SK-N-SH (cell line): ENCODE results near the gene RTCA. TPM values are rescaled to one million over a fixed set of nuclear protein-coding genes. Genes with fewer than 3 reads are reported as not detected.

Source experiments
- CTCF ChIA-PET: fragments of 300-600, 350-600 bp; formaldehyde crosslinking; extraction: SDS; loops from one replicate; lab custom pipeline; 2021; lab: Yijun Ruan, JAX
- POLR2A ChIA-PET: fragments of 350-600 bp; sonication (Branson Sonifier 250); formaldehyde crosslinking; extraction: SDS; loops from one replicate; lab custom pipeline; 2020; ENCODE audit warnings: antibody characterized with exemption, inconsistent platforms; lab: Yijun Ruan, JAX
- DNase-seq: peaks from one replicate; pipeline ENCODE4 v3.0.0; 2012
- H2AFZ ChIP-seq: fragments of 200-600 bp; sonication (generic); 2 replicates; pipeline ENCODE4 v1.8.1; 2016; ENCODE audit warnings: antibody characterized with exemption, mild to moderate bottlenecking, low read depth
- H3F3A ChIP-seq: fragments of 200-600 bp; sonication (generic); replicated peaks from 2 replicates; pipeline ENCODE3; 2016; ENCODE audit warnings: antibody characterized with exemption, mild to moderate bottlenecking; ENCODE audit not compliant: insufficient read depth
- H3K27ac ChIP-seq, 2 experiments: fragments of 200-500 bp in 1 of 2; fragments of 200-600 bp in 1 of 2; sonication (Bioruptor generic) in 1 of 2; sonication (generic), shearing (Covaris generic) in 1 of 2; 2 replicates each; pipeline versions ENCODE4 v1.5.1 to v1.6.1; 2014 to 2016; ENCODE audit warnings: low read depth in 2 of 2, inconsistent platforms in 1 of 2, low read length in 1 of 2, mild to moderate bottlenecking in 1 of 2, mixed read lengths in 1 of 2
- H3K27me3 ChIP-seq: fragments of 200-600 bp; sonication (generic), shearing (Covaris generic); 2 replicates; pipeline ENCODE4 v1.6.1; 2016; ENCODE audit warnings: mixed run types; ENCODE audit not compliant: insufficient read depth
- H3K36me3 ChIP-seq, 2 experiments: fragments of 200-500 bp in 1 of 2; fragments of 200-600 bp in 1 of 2; sonication (Bioruptor generic) in 1 of 2; sonication (generic) in 1 of 2; replicated peaks in 1 of 2; 2 replicates each; pipeline versions ENCODE3 to v1.5.1; 2014 to 2016; ENCODE audit warnings: low read length in 1 of 2, mild to moderate bottlenecking in 1 of 2; ENCODE audit not compliant: insufficient read depth in 2 of 2, control insufficient read depth in 1 of 2
- H3K4me1 ChIP-seq, 2 experiments: fragments of 200-500 bp in 1 of 2; fragments of 200-600 bp in 1 of 2; sonication (Bioruptor generic) in 1 of 2; sonication (generic), shearing (Covaris generic) in 1 of 2; 2 replicates each; pipeline versions ENCODE4 v1.5.1 to v1.6.1; 2014 to 2016; ENCODE audit warnings: low read depth in 1 of 2, low read length in 1 of 2, mixed run types in 1 of 2; ENCODE audit not compliant: insufficient read depth in 2 of 2, control insufficient read depth in 1 of 2
- H3K4me2 ChIP-seq: fragments of 200-600 bp; sonication (generic), shearing (Covaris generic); 2 replicates; pipeline ENCODE4 v1.6.1; 2017; ENCODE audit warnings: mixed run types
- H3K4me3 ChIP-seq, 2 experiments: fragments of 200-500 bp in 1 of 2; fragments of 200-600 bp in 1 of 2; sonication (Bioruptor generic) in 1 of 2; sonication (generic), shearing (Covaris generic) in 1 of 2; 2 replicates each; pipeline versions ENCODE4 v1.5.1 to v1.8.1; 2014 to 2016; ENCODE audit warnings: low read depth in 2 of 2, inconsistent platforms in 1 of 2, low read length in 1 of 2, mild to moderate bottlenecking in 1 of 2, mixed read lengths in 1 of 2, moderate library complexity in 1 of 2
- H3K79me2 ChIP-seq: fragments of 200-600 bp; sonication (generic); 2 replicates; pipeline ENCODE4 v1.8.1; 2017; ENCODE audit warnings: mild to moderate bottlenecking; ENCODE audit not compliant: insufficient read depth
- H3K9ac ChIP-seq: fragments of 200-600 bp; sonication (generic); 2 replicates; pipeline ENCODE4 v1.6.1; 2017; ENCODE audit warnings: mixed run types
- H3K9me2 ChIP-seq: fragments of 200-600 bp; sonication (generic); 2 replicates; pipeline ENCODE4 v1.6.1; 2017; ENCODE audit warnings: mixed run types
- H3K9me3 ChIP-seq: fragments of 200-600 bp; sonication (generic); 2 replicates; pipeline ENCODE4 v1.6.1; 2017; ENCODE audit warnings: mixed run types, mild to moderate bottlenecking, moderate library complexity
- H4K20me1 ChIP-seq: fragments of 200-600 bp; sonication (generic); 2 replicates; pipeline ENCODE4 v1.6.1; 2017; ENCODE audit warnings: mild to moderate bottlenecking, mixed run types; ENCODE audit not compliant: insufficient read depth
- CHD2 ChIP-seq: fragments of 150-350 bp; IDR thresholded peaks from 2 replicates; pipeline ENCODE4 v1.6.1; 2018; ENCODE audit warnings: low read length; ENCODE audit not compliant: partially characterized antibody
- FOSL2 ChIP-seq: IDR thresholded peaks from 2 replicates; pipeline ENCODE4 v1.4.0; 2012; ENCODE audit warnings: low read depth, mild to moderate bottlenecking, moderate library complexity, borderline replicate concordance
- FOXM1 ChIP-seq: IDR thresholded peaks from 2 replicates; pipeline ENCODE4 v1.4.0; 2012; ENCODE audit warnings: low read depth, mild to moderate bottlenecking
- GATA2 ChIP-seq: sonication (generic); formaldehyde crosslinking; IDR thresholded peaks from 2 replicates; pipeline ENCODE4 v1.5.0; 2020; ENCODE audit warnings: mild to moderate bottlenecking, missing genetic modification reagents
- JUND ChIP-seq: IDR thresholded peaks from 2 replicates; pipeline ENCODE4 v1.4.0; 2012
- MEF2A ChIP-seq: IDR thresholded peaks from 2 replicates; pipeline ENCODE4 v1.4.0; 2012; ENCODE audit warnings: low read depth, borderline replicate concordance
- MXI1 ChIP-seq: IDR thresholded peaks from 2 replicates; pipeline ENCODE4 v1.6.1; 2012; ENCODE audit warnings: mild to moderate bottlenecking, low read depth, low read length, improper control_type of control experiment
- NRF1 ChIP-seq: IDR thresholded peaks from 2 replicates; pipeline ENCODE4 v1.6.1; 2012; ENCODE audit warnings: low read depth, mild to moderate bottlenecking, low read length
- RFX5 ChIP-seq: IDR thresholded peaks from 2 replicates; pipeline ENCODE4 v1.6.1; 2012; ENCODE audit warnings: mild to moderate bottlenecking, improper control_type of control experiment, low read length
- SMC3 ChIP-seq: IDR thresholded peaks from 2 replicates; pipeline ENCODE4 v1.6.1; 2012; ENCODE audit warnings: low read depth, low read length, improper control_type of control experiment
- TAF1 ChIP-seq: IDR thresholded peaks from 2 replicates; pipeline ENCODE4 v1.6.1; 2012; ENCODE audit warnings: low read depth, mild to moderate bottlenecking, low read length, moderate library complexity, borderline replicate concordance
- TCF12 ChIP-seq: IDR thresholded peaks from 2 replicates; pipeline ENCODE4 v1.4.0; 2012
- TEAD4 ChIP-seq: IDR thresholded peaks from 2 replicates; pipeline ENCODE4 v1.4.0; 2012; ENCODE audit warnings: mild to moderate bottlenecking, borderline replicate concordance; ENCODE audit not compliant: insufficient read depth
- WGBS: methylation state at CpG from one replicate; pipeline ENCODE4 v1.1.6; 2017; ENCODE audit warnings: low lambda C conversion rate; 5-methylcytosine and 5-hydroxymethylcytosine counted together
- polyA plus RNA-seq, 3 experiments: library from polyadenylated mRNA; depleted of rRNA; stranded (reverse); fragments of >200 nt; gene quantifications; 2 replicates each; pipeline ENCODE4 v1.2.3, GENCODE V29; 2012
- TF ChIP-seq, protein P1 (sequence below): fragments of 150-350 bp; IDR thresholded peaks from 2 replicates; pipeline ENCODE4 v1.6.1; 2017; ENCODE audit warnings: antibody characterized with exemption, low read length, low read depth, borderline replicate concordance
- TF ChIP-seq, protein P2 (sequence below): IDR thresholded peaks from 2 replicates; pipeline ENCODE4 v1.4.0; 2012; ENCODE audit warnings: low read depth
- TF ChIP-seq, protein P3 (sequence below): IDR thresholded peaks from 2 replicates; pipeline ENCODE4 v1.4.0; 2012; ENCODE audit warnings: low read depth, borderline replicate concordance
- TF ChIP-seq, protein P4 (sequence below): fragments of 150-350 bp; IDR thresholded peaks from 2 replicates; pipeline ENCODE4 v1.6.1; 2016; ENCODE audit warnings: mild to moderate bottlenecking, low read depth, low read length
- TF ChIP-seq, protein P5 (sequence below): IDR thresholded peaks from 2 replicates; pipeline ENCODE4 v1.4.0; 2012; ENCODE audit warnings: low read depth, borderline replicate concordance

The RTCA gene
- polyA plus RNA-seq, 1 of the 3 experiments (the other 2 are of a cell fraction): 17.3 TPM

DNA sequence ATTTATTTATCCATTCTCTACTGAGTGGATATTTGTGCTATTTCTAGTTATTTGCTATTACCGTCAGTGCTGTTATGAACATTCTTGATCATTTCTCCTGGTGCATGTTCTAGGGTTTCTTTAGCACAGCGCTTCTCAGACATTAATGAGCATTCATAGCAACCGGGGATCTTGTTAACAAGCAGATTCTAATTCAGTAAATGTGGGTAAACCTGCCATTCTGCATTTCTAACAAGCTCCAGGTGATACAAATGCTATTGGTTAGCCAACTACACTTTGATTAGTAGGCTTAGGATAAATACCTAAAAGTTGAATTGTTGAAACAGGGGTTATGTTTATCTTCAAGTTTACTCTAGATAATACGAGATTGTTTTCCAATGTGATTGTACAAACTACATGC lies 13.1 kb upstream of the RTCA start:
- no peak overlapping the region for H3K4me2 ChIP-seq
- H3K4me1 ChIP-seq: peaks cover 6 to 8% of the 10 kb centered on the region in 2 experiments; a peak in 3 of 4 replicates
- peaks cover 0 to 2% of the 10 kb centered on the region in 2 experiments for H3K36me3 ChIP-seq
- no peaks in the 10 kb centered on the region for H3K27me3 ChIP-seq
- TF ChIP-seq FOXM1 (no peak), NRF1 (no peak), GATA2 (CRISPR knock-in tag) (no peak), JUND (no peak), SMC3 (no peak), MXI1 (no peak), RFX5 (no peak), CHD2 (no peak), TAF1 (no peak), TEAD4 (no peak), FOSL2 (no peak), MEF2A (no peak), TCF12 (no peak)
- TF ChIP-seq, protein P1, sequence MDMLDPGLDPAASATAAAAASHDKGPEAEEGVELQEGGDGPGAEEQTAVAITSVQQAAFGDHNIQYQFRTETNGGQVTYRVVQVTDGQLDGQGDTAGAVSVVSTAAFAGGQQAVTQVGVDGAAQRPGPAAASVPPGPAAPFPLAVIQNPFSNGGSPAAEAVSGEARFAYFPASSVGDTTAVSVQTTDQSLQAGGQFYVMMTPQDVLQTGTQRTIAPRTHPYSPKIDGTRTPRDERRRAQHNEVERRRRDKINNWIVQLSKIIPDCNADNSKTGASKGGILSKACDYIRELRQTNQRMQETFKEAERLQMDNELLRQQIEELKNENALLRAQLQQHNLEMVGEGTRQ: no peak
- TF ChIP-seq, protein P2, sequence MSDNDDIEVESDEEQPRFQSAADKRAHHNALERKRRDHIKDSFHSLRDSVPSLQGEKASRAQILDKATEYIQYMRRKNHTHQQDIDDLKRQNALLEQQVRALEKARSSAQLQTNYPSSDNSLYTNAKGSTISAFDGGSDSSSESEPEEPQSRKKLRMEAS: no peak
- TF ChIP-seq, protein P3, sequence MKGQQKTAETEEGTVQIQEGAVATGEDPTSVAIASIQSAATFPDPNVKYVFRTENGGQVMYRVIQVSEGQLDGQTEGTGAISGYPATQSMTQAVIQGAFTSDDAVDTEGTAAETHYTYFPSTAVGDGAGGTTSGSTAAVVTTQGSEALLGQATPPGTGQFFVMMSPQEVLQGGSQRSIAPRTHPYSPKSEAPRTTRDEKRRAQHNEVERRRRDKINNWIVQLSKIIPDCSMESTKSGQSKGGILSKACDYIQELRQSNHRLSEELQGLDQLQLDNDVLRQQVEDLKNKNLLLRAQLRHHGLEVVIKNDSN: no peak
- TF ChIP-seq, protein P4, sequence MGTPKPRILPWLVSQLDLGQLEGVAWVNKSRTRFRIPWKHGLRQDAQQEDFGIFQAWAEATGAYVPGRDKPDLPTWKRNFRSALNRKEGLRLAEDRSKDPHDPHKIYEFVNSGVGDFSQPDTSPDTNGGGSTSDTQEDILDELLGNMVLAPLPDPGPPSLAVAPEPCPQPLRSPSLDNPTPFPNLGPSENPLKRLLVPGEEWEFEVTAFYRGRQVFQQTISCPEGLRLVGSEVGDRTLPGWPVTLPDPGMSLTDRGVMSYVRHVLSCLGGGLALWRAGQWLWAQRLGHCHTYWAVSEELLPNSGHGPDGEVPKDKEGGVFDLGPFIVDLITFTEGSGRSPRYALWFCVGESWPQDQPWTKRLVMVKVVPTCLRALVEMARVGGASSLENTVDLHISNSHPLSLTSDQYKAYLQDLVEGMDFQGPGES: no peak
- TF ChIP-seq, protein P5, sequence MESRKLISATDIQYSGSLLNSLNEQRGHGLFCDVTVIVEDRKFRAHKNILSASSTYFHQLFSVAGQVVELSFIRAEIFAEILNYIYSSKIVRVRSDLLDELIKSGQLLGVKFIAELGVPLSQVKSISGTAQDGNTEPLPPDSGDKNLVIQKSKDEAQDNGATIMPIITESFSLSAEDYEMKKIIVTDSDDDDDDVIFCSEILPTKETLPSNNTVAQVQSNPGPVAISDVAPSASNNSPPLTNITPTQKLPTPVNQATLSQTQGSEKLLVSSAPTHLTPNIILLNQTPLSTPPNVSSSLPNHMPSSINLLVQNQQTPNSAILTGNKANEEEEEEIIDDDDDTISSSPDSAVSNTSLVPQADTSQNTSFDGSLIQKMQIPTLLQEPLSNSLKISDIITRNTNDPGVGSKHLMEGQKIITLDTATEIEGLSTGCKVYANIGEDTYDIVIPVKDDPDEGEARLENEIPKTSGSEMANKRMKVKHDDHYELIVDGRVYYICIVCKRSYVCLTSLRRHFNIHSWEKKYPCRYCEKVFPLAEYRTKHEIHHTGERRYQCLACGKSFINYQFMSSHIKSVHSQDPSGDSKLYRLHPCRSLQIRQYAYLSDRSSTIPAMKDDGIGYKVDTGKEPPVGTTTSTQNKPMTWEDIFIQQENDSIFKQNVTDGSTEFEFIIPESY: no peak
- no peaks in the 10 kb centered on the region for H4K20me1 ChIP-seq
- no peak overlapping the region for H3K4me3 ChIP-seq
- no peak overlapping the region for H2AFZ ChIP-seq
- DNase-seq: no peak
- no peak overlapping the region for H3K9ac ChIP-seq
- ChIA-PET POLR2A (no interaction called here), CTCF (interaction anchor here (1.0 kb wide), 1 partner anchor 13 kb away, joined by 3 read pairs; the partner anchor contains the start of gene RTCA)
- no peaks in the 10 kb centered on the region for H3K9me2 ChIP-seq
- H3K79me2 ChIP-seq: peaks cover 16% of the 10 kb centered on the region; the same call in 1 of the 2 replicates
- no peak overlapping the region for H3K27ac ChIP-seq
- 85% methylated on average over 4 of the region's 4 CpGs for WGBS
- no peaks in the 10 kb centered on the region for H3K9me3 ChIP-seq
- H3F3A ChIP-seq: no peaks in the 10 kb centered on the region
